PC-3 (cell line): Measurements from ENCODE around the gene CD86. TPM values are rescaled to one million over a fixed set of nuclear protein-coding genes. Genes with fewer than 3 reads are reported as not detected.

Experiments used
- ATAC-seq: fragments of 200-7000 bp; cut with Tn5 transposase; 2 replicates; pipeline ENCODE4 v1.9.1; 2020; ENCODE audit warnings: mild to moderate bottlenecking, moderate library complexity
- BruUV-seq: library from RNA; stranded (reverse); fragments of 400-500 nt; replicated peaks from 2 replicates; lab custom pipeline; 2021; lab: Mats Ljungman, UMichigan
- CTCF ChIA-PET: fragments of 300-600 bp; sonication (Branson Sonifier 250); formaldehyde crosslinking; loops from one replicate; lab custom pipeline; 2022; ENCODE audit warnings: antibody characterized with exemption; lab: Charles Lee
- POLR2A ChIA-PET: fragments of 300-600 bp; sonication (Branson Sonifier 250); formaldehyde crosslinking; loops from one replicate; lab custom pipeline; 2022; ENCODE audit warnings: antibody characterized with exemption; ENCODE audit not compliant: unreplicated experiment; lab: Charles Lee
- DNase-seq: peaks from one replicate; pipeline ENCODE4 v3.0.0-alpha.2; 2015
- H2AFZ ChIP-seq: fragments of 300-600 bp; sonication (generic); 2 replicates; pipeline ENCODE4 v1.6.0; 2016; ENCODE audit warnings: antibody characterized with exemption, low read length
- H3F3A ChIP-seq: fragments of 300-600 bp; sonication (generic); one replicate; pipeline ENCODE4 v1.6.0; 2017; ENCODE audit warnings: antibody characterized with exemption, low read length, control low read depth, mild to moderate bottlenecking; ENCODE audit not compliant: unreplicated experiment
- H3K27ac ChIP-seq: fragments of 300-600 bp; sonication (generic); 2 replicates; pipeline ENCODE4 v1.5.1; 2016; ENCODE audit warnings: mild to moderate bottlenecking, low read length
- H3K27me3 ChIP-seq: fragments of 300-600 bp; sonication (generic); 2 replicates; pipeline ENCODE4 v1.6.1; 2016; ENCODE audit warnings: low read length, mixed read lengths
- H3K36me3 ChIP-seq: fragments of 300-600 bp; sonication (generic); 2 replicates; pipeline ENCODE4 v1.6.1; 2016; ENCODE audit warnings: low read depth, mixed run types, low read length, mixed read lengths
- H3K4me1 ChIP-seq: fragments of 300-600 bp; sonication (generic); 2 replicates; pipeline ENCODE4 v1.5.1; 2016; ENCODE audit warnings: low read length; ENCODE audit not compliant: insufficient read depth
- H3K4me2 ChIP-seq: fragments of 300-600 bp; sonication (generic); 2 replicates; pipeline ENCODE4 v1.6.0; 2016; ENCODE audit warnings: low read length
- H3K4me3 ChIP-seq: fragments of 300-600 bp; sonication (generic); 2 replicates; pipeline ENCODE4 v1.5.1; 2016; ENCODE audit warnings: mild to moderate bottlenecking, low read length, mixed read lengths
- H3K79me2 ChIP-seq: fragments of 300-600 bp; sonication (generic); 2 replicates; pipeline ENCODE4 v1.6.1; 2017; ENCODE audit warnings: low read length, mixed read lengths
- H3K9ac ChIP-seq: fragments of 300-600 bp; sonication (generic); 2 replicates; pipeline ENCODE4 v1.6.0; 2016; ENCODE audit warnings: mild to moderate bottlenecking, low read length
- H3K9me2 ChIP-seq: fragments of 300-600 bp; sonication (generic); replicated peaks from 2 replicates; pipeline ENCODE4 v1.6.1; 2016; ENCODE audit warnings: mixed run types, low read length, mixed read lengths
- H3K9me3 ChIP-seq: fragments of 300-600 bp; sonication (generic); 2 replicates; pipeline ENCODE4 v1.6.1; 2016; ENCODE audit warnings: low read length, mixed read lengths
- H4K20me1 ChIP-seq: fragments of 300-600 bp; sonication (generic); 2 replicates; pipeline ENCODE4 v1.6.1; 2016; ENCODE audit warnings: low read length, mixed read lengths
- EZH2 ChIP-seq: fragments of 300-600 bp; sonication (generic); IDR thresholded peaks from one replicate; pipeline ENCODE4 v1.6.1; 2017; ENCODE audit warnings: antibody characterized with exemption, mild to moderate bottlenecking, low read length; ENCODE audit not compliant: unreplicated experiment
- EZH2phosphoT487 ChIP-seq: fragments of 300-600 bp; sonication (generic); IDR thresholded peaks from 2 replicates; pipeline ENCODE4 v1.6.1; 2018; ENCODE audit warnings: mild to moderate bottlenecking, antibody characterized with exemption, low read length, borderline replicate concordance
- intact Hi-C: fragments of 100-400 bp; cut with micrococcal nuclease; formaldehyde crosslinking; loops from 2 replicates; pipeline ENCODE4 v1.9.0; 2023
- total RNA-seq: library from RNA; depleted of rRNA; stranded (reverse); fragments of >200 nt; gene quantifications from 2 replicates; pipeline ENCODE4 v1.2.3, GENCODE V29; 2014
- TF ChIP-seq, protein P1 (sequence below): fragments of 300-600 bp; sonication (generic); conservative IDR thresholded peaks from 2 replicates; pipeline ENCODE4 v1.5.1; 2017; ENCODE audit warnings: antibody characterized with exemption, low read depth, mild to moderate bottlenecking, low read length

Gene CD86
- total RNA-seq, 1 experiment from 2014 or later: 0.07 TPM

DNA sequence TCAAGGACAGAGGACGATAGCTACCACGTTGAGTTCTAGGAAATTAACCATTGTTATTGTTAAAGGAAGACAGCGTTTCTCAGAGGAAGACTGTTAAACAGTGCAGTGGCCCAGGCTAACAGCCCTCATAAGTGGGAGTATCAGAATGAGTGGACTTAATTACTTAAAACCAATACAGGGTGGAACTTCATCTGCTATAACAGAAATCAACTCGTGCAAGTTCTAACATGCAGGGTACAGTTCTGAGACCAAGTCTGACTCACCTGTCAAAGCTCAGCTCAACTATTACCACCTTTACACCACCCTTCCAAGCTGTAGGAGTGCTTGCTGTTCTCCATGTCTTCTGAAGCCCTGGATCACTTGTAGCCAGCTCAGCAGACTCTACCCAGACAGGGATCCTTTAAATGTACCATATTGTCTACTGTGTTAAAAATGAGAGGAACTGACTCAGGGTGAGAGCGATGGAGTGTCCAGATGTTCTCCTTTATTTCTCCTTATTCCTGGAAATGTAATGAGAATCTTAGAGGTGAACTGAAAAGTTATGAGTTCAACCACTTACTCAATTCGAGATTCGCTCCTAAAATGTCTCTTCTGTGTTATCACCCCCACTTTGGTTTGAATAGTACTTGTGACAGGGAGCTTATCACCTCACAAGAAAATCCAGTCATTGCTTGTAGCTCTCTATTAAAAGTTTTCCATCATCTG, 26.5 kb downstream of the CD86 start:
- Histone ChIP-seq H3K9me3 (no peaks in the 10 kb centered on the region), H3K36me3 (no peaks in the 10 kb centered on the region), H3K79me2 (no peaks in the 10 kb centered on the region), H3K27ac (no peak overlapping the region), H2AFZ (no peak overlapping the region), H3K27me3 (peaks cover 6% of the 10 kb centered on the region; the same call in 1 of the 2 replicates), H3K4me2 (no peak overlapping the region), H3K4me3 (no peak overlapping the region), H4K20me1 (no peaks in the 10 kb centered on the region), H3K9me2 (no peaks in the 10 kb centered on the region), H3K9ac (no peak overlapping the region), H3K4me1 (no peaks in the 10 kb centered on the region), H3F3A (no peaks in the 10 kb centered on the region)
- TF ChIP-seq EZH2phosphoT487: no peak
- TF ChIP-seq, protein P1, sequence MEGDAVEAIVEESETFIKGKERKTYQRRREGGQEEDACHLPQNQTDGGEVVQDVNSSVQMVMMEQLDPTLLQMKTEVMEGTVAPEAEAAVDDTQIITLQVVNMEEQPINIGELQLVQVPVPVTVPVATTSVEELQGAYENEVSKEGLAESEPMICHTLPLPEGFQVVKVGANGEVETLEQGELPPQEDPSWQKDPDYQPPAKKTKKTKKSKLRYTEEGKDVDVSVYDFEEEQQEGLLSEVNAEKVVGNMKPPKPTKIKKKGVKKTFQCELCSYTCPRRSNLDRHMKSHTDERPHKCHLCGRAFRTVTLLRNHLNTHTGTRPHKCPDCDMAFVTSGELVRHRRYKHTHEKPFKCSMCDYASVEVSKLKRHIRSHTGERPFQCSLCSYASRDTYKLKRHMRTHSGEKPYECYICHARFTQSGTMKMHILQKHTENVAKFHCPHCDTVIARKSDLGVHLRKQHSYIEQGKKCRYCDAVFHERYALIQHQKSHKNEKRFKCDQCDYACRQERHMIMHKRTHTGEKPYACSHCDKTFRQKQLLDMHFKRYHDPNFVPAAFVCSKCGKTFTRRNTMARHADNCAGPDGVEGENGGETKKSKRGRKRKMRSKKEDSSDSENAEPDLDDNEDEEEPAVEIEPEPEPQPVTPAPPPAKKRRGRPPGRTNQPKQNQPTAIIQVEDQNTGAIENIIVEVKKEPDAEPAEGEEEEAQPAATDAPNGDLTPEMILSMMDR: no peak
- TF ChIP-seq EZH2: no peak
- DNase-seq (no peak), ATAC-seq (no peak)
- intact Hi-C loops: no loop called here
- POLR2A ChIA-PET: no interaction called here
- BruUV-seq: no TSS peak
- CTCF ChIA-PET: no interaction called here

DNA sequence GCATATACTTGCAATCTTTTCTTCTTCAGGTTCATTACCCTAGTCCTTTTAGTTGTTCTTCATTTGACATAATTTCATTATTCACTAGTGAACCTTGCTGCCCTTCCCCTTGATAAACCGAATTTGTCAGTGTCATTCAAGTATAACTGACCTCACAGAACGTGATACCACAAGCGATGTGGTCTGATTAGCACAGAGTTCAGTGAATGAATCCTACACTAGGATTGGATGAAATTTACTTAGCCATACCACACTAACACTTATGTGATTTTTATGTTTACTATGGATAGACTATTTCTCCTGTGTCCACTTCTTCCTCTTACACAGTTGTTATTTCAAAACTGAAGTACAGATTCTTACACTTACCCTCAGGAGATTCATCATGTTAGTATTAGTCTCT, 27.2 kb downstream of the CD86 start:
- no peak overlapping the region for H3K27ac ChIP-seq
- no TSS peak for BruUV-seq

DNA sequence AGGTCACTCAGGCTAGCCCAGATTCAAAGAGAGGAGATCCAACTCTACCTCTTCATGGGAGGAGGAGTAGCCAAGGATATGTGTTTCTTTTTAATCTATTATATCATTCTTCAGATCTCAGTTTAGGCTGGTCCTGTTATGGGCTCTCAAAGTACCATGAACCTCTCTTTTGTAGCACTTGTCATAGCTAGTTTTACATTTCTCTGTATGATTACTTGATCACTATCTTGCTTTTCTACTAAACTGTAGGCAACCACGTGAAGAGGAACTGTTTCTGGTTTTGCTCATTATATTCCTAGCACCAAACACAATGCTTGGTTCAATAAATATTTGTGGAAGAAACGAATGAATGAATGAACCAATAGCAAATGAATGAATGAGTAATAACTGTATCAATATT, 29.6 kb downstream of the CD86 start:
- no peaks in the 10 kb centered on the region for H3K9me3 ChIP-seq
- H3F3A ChIP-seq: no peaks in the 10 kb centered on the region
- CTCF ChIA-PET: no interaction called here
- H3K4me3 ChIP-seq: no peak overlapping the region
- no peak for ATAC-seq
- no peaks in the 10 kb centered on the region for H3K79me2 ChIP-seq
- no peaks in the 10 kb centered on the region for H4K20me1 ChIP-seq
- POLR2A ChIA-PET: no interaction called here
- no peaks in the 10 kb centered on the region for H3K4me1 ChIP-seq
- no peak overlapping the region for H2AFZ ChIP-seq
- DNase-seq: no peak
- H3K4me2 ChIP-seq: no peak overlapping the region
- H3K9me2 ChIP-seq: no peaks in the 10 kb centered on the region
- intact Hi-C loops: no loop called here
- no peak overlapping the region for H3K27ac ChIP-seq
- peaks cover 6% of the 10 kb centered on the region; the same call in 1 of the 2 replicates for H3K27me3 ChIP-seq
- TF ChIP-seq EZH2: no peak
- TF ChIP-seq, protein P1: no peak
- TF ChIP-seq EZH2phosphoT487: no peak
- no TSS peak for BruUV-seq
- H3K36me3 ChIP-seq: no peaks in the 10 kb centered on the region
- H3K9ac ChIP-seq: no peak overlapping the region

More for the DNA sequence above, 27.2 kb downstream of the CD86 start:
- Histone ChIP-seq H3K9me2 (no peaks in the 10 kb centered on the region), H3K4me2 (no peak overlapping the region), H3K27me3 (peaks cover 6% of the 10 kb centered on the region; the same call in 1 of the 2 replicates), H3K9me3 (no peaks in the 10 kb centered on the region), H3K36me3 (no peaks in the 10 kb centered on the region), H2AFZ (no peak overlapping the region), H3K79me2 (no peaks in the 10 kb centered on the region), H3K9ac (no peak overlapping the region), H4K20me1 (no peaks in the 10 kb centered on the region), H3F3A (no peaks in the 10 kb centered on the region), H3K4me3 (no peak overlapping the region), H3K4me1 (no peaks in the 10 kb centered on the region)
- ATAC-seq (no peak), DNase-seq (no peak)
- POLR2A ChIA-PET: no interaction called here
- intact Hi-C loops: no loop called here
- CTCF ChIA-PET: no interaction called here
- TF ChIP-seq EZH2phosphoT487: no peak
